HG03442 (cell line): ENCODE data around the gene HDAC4.

ENCODE experiments used
- ATAC-seq: cut with Tn5 transposase; IDR thresholded peaks from one replicate; pipeline ENCODE4 v1.9.1; 2021; ENCODE audit warnings: mild to moderate bottlenecking, moderate library complexity; ENCODE audit not compliant: unreplicated experiment

Gene HDAC4

GRCh38 chr2:239148495-239149200 is 252.2 kb downstream of the HDAC4 start:
- ATAC-seq, result no peak

DNA sequence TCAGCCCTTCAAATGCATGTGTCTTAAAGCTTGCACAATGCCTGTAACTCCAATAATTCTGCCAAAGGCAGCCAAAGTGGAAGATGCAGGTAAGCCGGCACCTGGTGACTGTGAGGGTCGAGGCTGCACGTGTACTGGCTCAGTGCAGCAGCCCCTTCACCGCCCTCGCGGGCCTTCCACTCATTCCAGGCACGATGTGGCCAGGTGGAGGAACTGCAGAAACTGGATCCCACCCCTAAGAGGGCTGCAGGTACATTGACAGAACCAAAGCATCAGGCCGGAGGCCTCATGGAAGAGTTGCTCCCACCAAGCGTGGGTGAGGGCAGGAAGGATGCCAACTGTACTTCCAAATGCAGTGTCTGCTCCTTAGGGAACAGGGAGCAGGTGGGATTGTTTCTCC is 253.4 kb downstream of the HDAC4 start:
- ATAC-seq, result no peak

DNA sequence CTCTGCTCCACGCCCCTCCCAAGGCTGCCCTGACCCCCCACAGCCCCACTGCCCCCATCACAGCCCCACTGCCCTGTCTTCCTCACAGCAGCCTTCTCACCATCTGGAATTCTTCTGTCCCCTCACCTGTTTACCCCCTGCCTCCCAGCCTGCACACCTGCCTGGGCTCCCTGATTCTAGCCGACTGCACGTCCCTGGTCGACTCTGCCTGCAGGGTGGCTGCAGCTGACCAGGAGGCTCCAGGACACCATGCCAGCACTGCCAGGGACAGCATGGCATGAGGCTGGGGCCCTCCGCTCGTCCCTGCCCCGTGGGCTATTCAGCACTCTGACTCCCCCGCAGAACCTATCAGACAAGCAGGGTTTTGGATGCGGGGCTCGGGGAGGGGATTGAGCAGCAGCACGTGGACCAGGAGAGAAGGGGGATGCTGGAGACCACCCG is 254.1 kb downstream of the HDAC4 start:
- ATAC-seq, result no peak

DNA sequence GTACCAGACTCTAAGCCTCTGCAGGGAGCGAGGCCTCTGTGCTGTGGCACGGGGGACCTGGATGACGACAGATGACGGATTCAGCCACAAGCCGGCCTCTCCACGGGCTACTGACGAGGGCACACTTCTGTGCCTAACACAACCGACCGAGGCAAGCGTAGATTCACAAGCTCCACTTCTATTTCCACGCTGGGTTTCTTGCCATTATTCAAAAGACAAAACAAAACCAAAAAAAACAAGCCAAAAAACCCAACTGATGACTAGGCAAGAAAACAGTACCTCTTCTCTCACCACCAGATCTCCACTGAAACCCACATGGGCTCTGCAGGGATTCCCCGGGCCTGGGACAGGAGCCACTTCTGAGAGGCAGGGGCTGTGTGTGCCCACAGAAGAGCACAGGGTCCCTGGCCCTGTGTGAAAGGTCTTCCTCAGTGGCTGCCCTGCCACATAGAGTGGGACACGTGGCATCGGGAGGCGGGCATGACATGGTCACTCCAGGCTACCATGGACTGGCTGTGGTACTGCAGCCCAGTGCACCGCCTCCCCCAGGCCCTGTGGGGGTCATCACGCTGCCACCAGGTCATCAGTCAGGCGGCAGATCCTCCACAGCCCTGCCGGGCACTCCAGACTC is 254.7 kb downstream of the HDAC4 start:
- ATAC-seq, result peak; percentile 49

- ATAC-seq, result no peak
These were observed 255.2 kb downstream of the HDAC4 start for GRCh38 chr2:239145601-239146000.

DNA sequence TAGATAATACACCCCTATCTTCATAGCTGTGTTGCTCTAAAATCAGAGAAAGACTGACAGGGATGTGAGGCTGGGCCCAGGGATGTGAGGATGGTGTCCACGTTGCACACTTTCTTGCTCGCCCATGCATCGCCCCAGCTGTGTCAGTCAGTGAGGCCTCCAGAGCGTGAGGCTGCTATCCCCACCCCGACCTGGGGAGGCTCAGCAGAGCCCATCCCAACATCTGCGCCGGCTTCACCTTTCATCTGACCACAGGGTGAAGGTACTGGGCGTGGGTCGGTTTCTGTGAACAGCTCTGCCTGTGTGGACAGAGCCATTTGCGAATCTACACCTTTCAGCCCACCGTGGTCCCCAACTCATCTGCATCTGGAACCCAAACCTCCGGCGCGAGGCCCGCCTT is 255.7 kb downstream of the HDAC4 start:
- ATAC-seq, result no peak

DNA sequence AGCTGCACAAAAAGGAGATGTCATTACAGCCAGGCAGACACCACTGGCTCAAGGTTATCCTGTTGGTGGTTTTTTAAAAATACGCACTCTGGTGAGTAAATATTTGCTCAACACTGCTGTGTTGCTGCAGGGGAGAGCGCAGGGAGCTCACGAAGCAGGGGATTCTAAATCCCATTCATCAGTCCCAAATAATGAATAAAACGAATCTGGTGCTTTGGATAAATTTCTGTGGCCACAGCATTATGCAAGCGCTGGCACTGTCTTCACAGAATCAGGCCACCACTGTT is 256.2 kb downstream of the HDAC4 start:
- ATAC-seq, result no peak

GRCh38 chr2:239143858-239144712 is 256.7 kb downstream of the HDAC4 start:
- ATAC-seq, result no peak

DNA sequence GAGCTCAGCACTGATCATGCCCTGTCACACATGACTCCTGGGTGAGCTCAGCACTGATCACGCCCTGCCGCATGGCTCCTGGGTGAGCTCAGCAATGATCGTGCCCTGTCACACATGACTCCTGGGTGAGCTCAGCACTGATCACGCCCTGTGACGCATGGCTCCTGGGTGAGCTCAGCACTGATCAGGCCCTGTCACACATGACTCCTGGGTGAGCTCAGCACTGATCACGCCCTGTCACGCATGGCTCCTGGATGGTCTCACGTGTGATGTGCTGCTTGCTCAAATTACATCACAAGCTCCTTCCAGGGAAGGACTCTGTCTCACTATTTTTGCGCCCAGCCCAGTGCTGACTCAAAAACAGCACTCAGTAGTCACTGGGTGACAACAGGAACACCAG is 258.0 kb downstream of the HDAC4 start:
- no peak for ATAC-seq

DNA sequence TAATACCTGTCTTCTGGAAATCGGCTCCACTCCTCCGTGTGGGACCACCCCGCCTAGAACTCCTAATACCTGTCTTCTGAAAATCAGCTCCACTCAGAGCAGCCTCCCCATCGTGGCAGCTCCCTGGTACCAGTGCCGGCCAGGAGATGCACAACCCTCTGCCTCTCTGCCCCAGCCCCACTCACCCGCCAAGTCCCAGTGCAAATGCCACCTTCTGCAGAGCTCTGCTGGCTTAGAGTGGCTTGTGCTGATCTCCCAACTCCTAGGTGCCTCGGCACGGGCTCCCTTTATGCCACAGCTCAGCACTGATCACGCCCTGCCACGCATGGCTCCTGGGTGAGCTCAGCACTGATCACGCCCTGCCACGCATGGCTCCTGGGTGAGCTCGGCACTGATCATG is 258.5 kb downstream of the HDAC4 start:
- ATAC-seq, result no peak

GRCh38 chr2:239141021-239141760 is 259.6 kb downstream of the HDAC4 start:
- no peak for ATAC-seq

GRCh38 chr2:239140346-239141020 is 260.3 kb downstream of the HDAC4 start:
- ATAC-seq, result no peak

DNA sequence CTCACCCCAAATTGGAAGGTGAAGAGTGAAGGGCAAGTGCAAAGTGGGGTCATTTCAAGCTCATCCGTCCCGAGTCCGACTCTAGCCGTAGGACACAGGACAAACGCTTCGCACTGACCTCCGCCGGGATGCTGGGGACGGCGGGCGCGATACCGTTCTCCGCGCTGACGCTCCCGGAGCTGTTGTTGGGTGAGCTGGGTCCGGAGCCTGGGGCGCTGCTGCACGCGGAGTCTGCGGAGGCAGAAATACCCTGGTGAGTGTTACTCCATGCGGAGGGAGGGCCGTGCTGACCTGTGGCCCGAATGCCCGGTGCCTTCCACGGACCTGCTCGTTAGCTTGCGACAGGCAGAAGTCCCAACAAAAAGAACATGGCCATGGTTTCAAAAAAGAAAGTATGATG is 261.3 kb downstream of the HDAC4 start:
- ATAC-seq, result no peak

DNA sequence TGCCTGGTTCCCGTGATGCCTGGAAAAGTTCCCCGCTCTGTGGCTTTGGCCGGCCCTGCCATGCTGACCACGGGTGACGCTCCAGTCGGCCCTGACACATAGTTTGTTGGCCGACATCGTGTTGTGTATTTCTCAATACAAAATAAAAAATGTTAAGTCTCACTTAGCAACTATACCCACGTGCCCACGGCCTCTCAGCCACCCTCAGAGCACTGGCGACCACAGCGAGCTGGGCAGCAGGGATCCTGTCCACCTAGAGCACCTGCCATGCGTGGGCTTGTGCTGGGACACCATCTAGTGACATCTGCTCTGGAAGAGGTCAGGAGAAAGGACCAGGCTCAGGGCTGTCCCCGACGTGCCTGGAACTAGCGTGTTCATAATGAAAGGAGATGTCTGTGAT is 261.7 kb downstream of the HDAC4 start:
- no peak for ATAC-seq

- ATAC-seq, result no peak
These were observed 262.2 kb downstream of the HDAC4 start for GRCh38 chr2:239138610-239139009.

- ATAC-seq, result no peak
These were observed 262.9 kb downstream of the HDAC4 start for GRCh38 chr2:239137898-239138283.

DNA sequence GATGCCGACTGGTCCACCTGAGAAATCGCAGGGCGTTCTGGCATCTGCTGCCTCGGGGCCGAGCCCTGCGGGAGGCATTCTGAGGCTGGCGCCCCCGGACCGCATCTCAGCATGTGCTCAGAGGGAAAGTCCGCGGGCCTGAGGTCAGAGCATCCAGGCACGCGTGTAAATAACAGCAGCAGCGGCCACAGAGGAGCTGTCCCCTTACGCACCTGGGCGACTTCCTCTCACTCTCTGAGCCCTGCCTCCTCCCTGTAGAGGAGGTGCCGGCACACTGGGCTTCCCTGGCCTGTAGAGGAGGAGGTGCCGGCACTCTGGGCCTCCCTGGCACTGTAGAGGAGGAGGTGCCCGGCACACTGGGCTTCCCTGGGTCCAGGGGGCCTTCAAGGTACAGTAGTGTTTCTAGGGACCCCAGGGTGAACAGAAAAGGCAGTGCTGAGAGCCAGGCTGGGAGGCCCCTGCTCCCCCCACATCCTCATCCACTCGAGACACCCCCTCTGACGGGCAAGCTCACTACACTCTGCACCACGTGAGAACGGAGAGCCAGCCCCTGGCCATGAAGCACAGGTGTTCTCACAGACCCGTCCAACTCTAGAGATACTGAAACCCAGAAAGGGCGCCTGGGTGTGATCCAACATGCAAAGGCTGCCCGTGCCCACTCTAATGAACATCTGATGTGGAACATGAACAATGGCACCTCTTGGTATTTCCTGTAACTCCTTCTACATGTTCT is 263.5 kb downstream of the HDAC4 start:
- no peak for ATAC-seq

GRCh38 chr2:239136762-239137161 is 264.1 kb downstream of the HDAC4 start:
- no peak for ATAC-seq

GRCh38 chr2:239136203-239136602 is 264.6 kb downstream of the HDAC4 start:
- ATAC-seq, result no peak

- ATAC-seq, result no peak
These were observed 265.3 kb downstream of the HDAC4 start for GRCh38 chr2:239135531-239135930.
